ENCODE results near the gene CLNK.

DNA sequence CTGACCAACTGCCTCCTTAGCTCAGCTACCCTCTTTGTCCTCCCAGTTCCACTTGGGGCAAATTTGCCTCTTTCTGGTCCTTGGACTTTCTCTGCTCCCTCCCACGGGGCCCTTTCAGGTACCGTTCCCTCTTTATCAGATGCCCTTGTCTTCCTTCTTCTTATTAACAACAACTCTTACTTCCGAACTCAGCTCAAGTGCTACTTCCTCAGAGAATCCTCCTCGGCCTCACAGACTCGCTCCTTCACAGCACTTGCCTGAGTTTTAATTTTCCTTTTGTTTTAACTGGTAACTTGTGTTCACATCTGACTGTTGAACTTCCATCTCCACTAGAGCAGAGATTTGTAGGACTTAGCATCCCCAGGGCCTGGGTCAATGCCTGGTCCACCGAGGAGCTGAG, 85.7 kb downstream of the CLNK start:
- TF ChIP-seq, protein P1, sequence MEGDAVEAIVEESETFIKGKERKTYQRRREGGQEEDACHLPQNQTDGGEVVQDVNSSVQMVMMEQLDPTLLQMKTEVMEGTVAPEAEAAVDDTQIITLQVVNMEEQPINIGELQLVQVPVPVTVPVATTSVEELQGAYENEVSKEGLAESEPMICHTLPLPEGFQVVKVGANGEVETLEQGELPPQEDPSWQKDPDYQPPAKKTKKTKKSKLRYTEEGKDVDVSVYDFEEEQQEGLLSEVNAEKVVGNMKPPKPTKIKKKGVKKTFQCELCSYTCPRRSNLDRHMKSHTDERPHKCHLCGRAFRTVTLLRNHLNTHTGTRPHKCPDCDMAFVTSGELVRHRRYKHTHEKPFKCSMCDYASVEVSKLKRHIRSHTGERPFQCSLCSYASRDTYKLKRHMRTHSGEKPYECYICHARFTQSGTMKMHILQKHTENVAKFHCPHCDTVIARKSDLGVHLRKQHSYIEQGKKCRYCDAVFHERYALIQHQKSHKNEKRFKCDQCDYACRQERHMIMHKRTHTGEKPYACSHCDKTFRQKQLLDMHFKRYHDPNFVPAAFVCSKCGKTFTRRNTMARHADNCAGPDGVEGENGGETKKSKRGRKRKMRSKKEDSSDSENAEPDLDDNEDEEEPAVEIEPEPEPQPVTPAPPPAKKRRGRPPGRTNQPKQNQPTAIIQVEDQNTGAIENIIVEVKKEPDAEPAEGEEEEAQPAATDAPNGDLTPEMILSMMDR (IDR thresholded peaks at IDR 0.05) = no peak
- no peak for TF ChIP-seq POLR2A (IDR thresholded peaks at IDR 0.05)

Data from lower leg skin (tissue), 3 donors.